Motor neuron (in vitro differentiated cells): ENCODE results near the gene HLA-DQB1. TPM values are rescaled to one million over a fixed set of nuclear protein-coding genes. Genes with fewer than 3 reads are reported as not detected.

Experiments used
- ATAC-seq, 8 experiments: fragments of 200-7000 bp; cut with Tn5 transposase; replicated peaks in 6 of 8; 2 replicates each; pipeline ENCODE4 v1.8.0; 2021; ENCODE audit warnings: mild to moderate bottlenecking in 8 of 8, moderate library complexity in 8 of 8
- H3K27ac ChIP-seq, 2 donors: fragments of 250-450 bp; sonication (Bioruptor Pico); 2 replicates each; pipeline ENCODE4 v1.9.0; 2021; ENCODE audit warnings: antibody characterized with exemption in 2 of 2, mild to moderate bottlenecking in 2 of 2, moderate library complexity in 1 of 2
- H3K4me1 ChIP-seq, 2 donors: fragments of 250-450 bp; sonication (Bioruptor Pico); replicated peaks in 1 of 2; 2 replicates each; pipeline ENCODE4 v1.6.1; 2021; ENCODE audit warnings: antibody characterized with exemption in 2 of 2, mild to moderate bottlenecking in 2 of 2, moderate library complexity in 1 of 2
- H3K4me3 ChIP-seq, 5 donors: fragments of 250-450 bp; sonication (Bioruptor Pico); 2 replicates each; pipeline ENCODE4 v1.9.0; 2021; ENCODE audit warnings: antibody characterized with exemption in 5 of 5, mild to moderate bottlenecking in 5 of 5, moderate library complexity in 4 of 5
- WGBS, 10 experiments: fragments of 450-650 bp; shearing (Covaris generic); methylation state at CpG; one replicate each; pipeline ENCODE4 v1.0.0; 2022; 5-methylcytosine and 5-hydroxymethylcytosine counted together
- in situ Hi-C, 9 experiments: fragments of 400-800 bp; cut with MboI; loops; one replicate each; pipeline ENCODE4 v1.15.0; 2021; ENCODE audit warnings: low sequenced_read_pairs in 9 of 9, low pct_unique_long_range_greater_than_20kb in 2 of 9; ENCODE audit not compliant: unreplicated experiment in 9 of 9
- total RNA-seq, 8 experiments: library from RNA; unstranded; fragments of 300-600 nt; gene quantifications; 2 replicates each; pipeline versions ENCODE4 v1.2.3 to v1.2.4, GENCODE V29; 2022

HLA-DQB1 gene
- total RNA-seq, 8 experiments from 2014 or later: 0.25 to 1.1 (median 0.54) TPM; not detected in 4

- no peak overlapping the region for H3K27ac ChIP-seq
- ATAC-seq: no peak
- 0 to 33% (median 20%) methylated on average over 1 of the region's 1 CpG; no CpG with 5 or more reads in 7 of the 10 experiments for WGBS, 10 experiments
- H3K4me3 ChIP-seq: no peak overlapping the region
- in situ Hi-C loops: no loop called here
- H3K4me1 ChIP-seq: no peaks in the 10 kb centered on the region
Measured at GRCh38 chr6:32614366-32615081, 51.9 kb downstream of the HLA-DQB1 start.

- Histone ChIP-seq H3K4me1 (no peaks in the 10 kb centered on the region), H3K27ac (no peak overlapping the region), H3K4me3 (no peak overlapping the region)
- ATAC-seq: no peak
- in situ Hi-C loops: no loop called here
- WGBS, 10 experiments: 0 to 80% (median 30%) methylated on average over 1 to 6 of the region's 6 CpGs
Measured at GRCh38 chr6:32613475-32613874, 53.0 kb downstream of the HLA-DQB1 start.

DNA sequence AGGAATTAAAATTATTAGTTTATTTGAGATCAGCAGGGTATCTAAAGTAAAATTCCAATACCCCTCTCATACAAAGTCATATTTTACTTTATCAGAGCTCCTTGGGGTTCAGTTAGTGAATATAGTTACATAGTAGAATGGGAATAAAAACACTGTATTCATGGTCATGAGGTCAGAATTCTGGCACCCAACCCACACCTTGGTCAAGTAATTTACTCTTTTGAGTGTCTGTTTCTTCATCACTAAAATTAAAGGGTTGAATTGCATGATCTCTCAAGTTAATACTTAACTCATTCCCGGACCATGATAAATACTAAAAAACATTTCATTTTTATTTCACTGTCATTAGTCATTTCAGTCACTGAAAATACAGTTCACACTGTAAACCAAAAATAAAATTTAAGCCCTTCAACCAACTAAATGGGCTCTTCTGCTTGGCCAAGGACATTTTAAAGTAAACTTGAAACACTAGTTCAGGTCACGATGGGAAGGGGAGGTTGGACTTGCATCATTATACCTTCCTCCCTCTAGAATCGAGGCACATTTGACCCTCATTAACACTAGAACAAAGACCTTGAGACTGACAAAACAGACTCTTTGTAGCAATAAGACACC is 55.7 kb downstream of the HLA-DQB1 start:
- in situ Hi-C loops: no loop called here
- H3K4me1 ChIP-seq: no peaks in the 10 kb centered on the region
- H3K4me3 ChIP-seq: no peak overlapping the region
- 0 to 72% (median 31%) methylated on average over 1 to 3 of the region's 3 CpGs; no CpG with 5 or more reads in 2 of the 10 experiments for WGBS, 10 experiments
- H3K27ac ChIP-seq: no peak overlapping the region
- ATAC-seq: no peak

DNA sequence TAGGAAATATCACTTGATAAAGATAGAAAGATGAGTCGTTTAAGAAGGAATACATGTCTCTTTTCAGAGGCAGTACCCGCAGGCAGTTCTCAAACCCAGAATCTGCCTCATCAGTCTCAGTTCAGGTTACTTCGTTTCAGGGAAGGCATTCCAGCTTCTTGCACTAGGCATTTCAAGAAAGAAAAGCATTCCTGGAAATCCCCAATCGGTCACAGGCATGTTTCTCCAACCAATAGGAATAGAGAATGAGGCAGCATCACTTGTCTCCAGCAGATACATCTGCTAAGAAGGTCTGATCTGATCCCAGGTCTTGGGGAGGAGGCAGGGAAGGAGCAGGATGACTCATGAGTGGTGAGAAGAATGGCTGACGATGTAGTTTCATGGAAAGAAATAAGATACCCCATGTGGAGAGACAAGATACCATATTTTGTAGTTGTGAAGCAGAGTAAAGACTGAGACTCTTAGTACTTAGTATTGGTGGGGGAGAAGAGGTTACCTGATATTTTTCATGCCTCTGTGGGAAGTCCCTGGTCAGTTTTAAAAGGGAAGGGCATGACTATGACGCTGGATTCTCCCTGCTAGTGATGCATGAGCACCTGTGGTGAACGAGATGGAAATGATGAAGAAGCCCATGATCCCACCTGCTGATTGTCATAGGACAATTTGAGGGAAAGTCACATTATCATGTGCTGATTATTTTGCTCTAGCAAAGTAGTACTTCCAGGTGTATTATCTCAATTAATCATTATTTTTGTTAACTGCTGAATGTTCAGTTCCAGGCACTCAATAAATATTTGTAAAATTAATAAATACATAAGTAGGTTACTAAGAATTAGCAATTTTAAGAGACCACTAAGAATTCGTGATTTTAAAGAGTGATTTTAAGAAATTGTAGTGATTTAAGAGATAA is 56.5 kb downstream of the HLA-DQB1 start:
- H3K27ac ChIP-seq: no peak overlapping the region
- H3K4me3 ChIP-seq: no peak overlapping the region
- H3K4me1 ChIP-seq: no peaks in the 10 kb centered on the region
- peak; percentile 93 to 100 (median 100) for ATAC-seq
- in situ Hi-C loops: no loop called here
- WGBS, 10 experiments: 0 to 47% (median 9%) methylated on average over 1 to 8 of the region's 8 CpGs

Other genes with a start within 250 kb of the HLA-DQB1 start
- 10 to 100 TPM in 1 of 8 experiments, under 1 TPM in 2, not detected in 5; 0.25 to 23.9 (median 0.40) TPM for gene HLA-DRA, start 226.8 kb downstream of the HLA-DQB1 start, total RNA-seq
- 10 to 100 TPM in 1 of 8 experiments, not detected in 7; 54.5 TPM for gene HLA-DRB5, start 136.4 kb downstream of the HLA-DQB1 start, total RNA-seq
- 10 to 100 TPM in 1 of 8 experiments, 1 to 10 TPM in 1, not detected in 6; 3.1 to 80.7 TPM for gene HLA-DRB1, start 76.8 kb downstream of the HLA-DQB1 start, total RNA-seq
- gene HLA-DQA1, start 29.3 kb downstream of the HLA-DQB1 start, total RNA-seq: under 1 TPM in 4 of 8 experiments, not detected in 4; 0.13 to 0.57 (median 0.17) TPM
- gene HLA-DQA2, start 74.7 kb upstream of the HLA-DQB1 start, total RNA-seq: under 1 TPM in 1 of 8 experiments, not detected in 7; 0.14 TPM
- gene HLA-DQB2, start 96.9 kb upstream of the HLA-DQB1 start, total RNA-seq: under 1 TPM in 3 of 8 experiments, not detected in 5; 0.08 to 0.19 (median 0.15) TPM
- 1 to 10 TPM in 2 of 8 experiments, under 1 TPM in 1, not detected in 5; 0.47 to 1.4 (median 1.1) TPM for gene HLA-DOB, start 150.3 kb upstream of the HLA-DQB1 start, total RNA-seq
- gene TAP2, start 172.1 kb upstream of the HLA-DQB1 start, total RNA-seq: 100 to 1,000 TPM in 1 of 8 experiments, 10 to 100 TPM in 3, 1 to 10 TPM in 4; 1.7 to 104 (median 13.5) TPM
- gene PSMB8, start 177.4 kb upstream of the HLA-DQB1 start, total RNA-seq: 100 to 1,000 TPM in 1 of 8 experiments, 10 to 100 TPM in 3, under 1 TPM in 2, not detected in 2; 0.14 to 252 (median 41.8) TPM
- gene TAP1, start 187.0 kb upstream of the HLA-DQB1 start, total RNA-seq: 100 to 1,000 TPM in 1 of 8 experiments, 10 to 100 TPM in 3, under 1 TPM in 4; 0.18 to 115 (median 12.6) TPM
- 10 to 100 TPM in 4 of 8 experiments, under 1 TPM in 2, not detected in 2; 0.05 to 72.7 (median 11.4) TPM for gene PSMB9, start 187.5 kb upstream of the HLA-DQB1 start, total RNA-seq